ENCODE data around the gene C5orf15. TPM values are rescaled to one million over a fixed set of nuclear protein-coding genes. Genes with fewer than 3 reads are reported as not detected.
A peak's percentile ranks its signal among the peaks of the same experiment; 100 is the strongest.

The C5orf15 gene
- polyA plus RNA-seq: 73.8 TPM
- long read RNA-seq, donor 1, transcript C5orf15-201 (3 exons, 2,358 nt): major isoform, 24 of 24 reads
- long read RNA-seq, donor 1, partial matches to known transcripts: 0 of 24 reads
- long read RNA-seq, donor 1, other reads (novel, unspliced or antisense): 0 of 24 reads
- long read RNA-seq, donor 2, transcript C5orf15-201 (3 exons, 2,358 nt): major isoform, 37 of 53 reads
- long read RNA-seq, donor 2, partial matches to known transcripts: 16 of 53 reads
- long read RNA-seq, donor 2, other reads (novel, unspliced or antisense): 0 of 53 reads
- long read RNA-seq, donor 3, transcript C5orf15-201 (3 exons, 2,358 nt): major isoform, 50 of 66 reads
- long read RNA-seq, donor 3, partial matches to known transcripts: 16 of 66 reads
- long read RNA-seq, donor 3, other reads (novel, unspliced or antisense): 0 of 66 reads
- long read RNA-seq, donor 4, partial matches to known transcripts: 0 of 1 reads
- long read RNA-seq, donor 4, other reads (novel, unspliced or antisense): 0 of 1 reads
- long read RNA-seq, donor 5, transcript C5orf15-201 (3 exons, 2,358 nt): major isoform, 22 of 22 reads
- long read RNA-seq, donor 5, partial matches to known transcripts: 0 of 22 reads
- long read RNA-seq, donor 5, other reads (novel, unspliced or antisense): 0 of 22 reads
- long read RNA-seq, donor 6, transcript C5orf15-201 (3 exons, 2,358 nt): major isoform, 37 of 49 reads
- long read RNA-seq, donor 6, partial matches to known transcripts: 12 of 49 reads
- long read RNA-seq, donor 6, other reads (novel, unspliced or antisense): 0 of 49 reads
- long read RNA-seq, donor 7, transcript C5orf15-201 (3 exons, 2,358 nt): major isoform, 12 of 18 reads
- long read RNA-seq, donor 7, partial matches to known transcripts: 6 of 18 reads
- long read RNA-seq, donor 7, other reads (novel, unspliced or antisense): 0 of 18 reads
- long read RNA-seq, donor 8, transcript C5orf15-201 (3 exons, 2,358 nt): major isoform, 32 of 87 reads
- long read RNA-seq, donor 8, partial matches to known transcripts: 54 of 87 reads
- long read RNA-seq, donor 8, other reads (novel, unspliced or antisense): 0 of 87 reads
- long read RNA-seq, donor 9, transcript C5orf15-201 (3 exons, 2,358 nt): major isoform, 24 of 35 reads
- long read RNA-seq, donor 9, partial matches to known transcripts: 11 of 35 reads
- long read RNA-seq, donor 9, other reads (novel, unspliced or antisense): 0 of 35 reads
- long read RNA-seq, donor 10, transcript C5orf15-201 (3 exons, 2,358 nt): major isoform, 31 of 52 reads
- long read RNA-seq, donor 10, partial matches to known transcripts: 21 of 52 reads
- long read RNA-seq, donor 10, other reads (novel, unspliced or antisense): 0 of 52 reads
- long read RNA-seq, donor 11, transcript C5orf15-201 (3 exons, 2,358 nt): major isoform, 37 of 37 reads
- long read RNA-seq, donor 11, partial matches to known transcripts: 0 of 37 reads
- long read RNA-seq, donor 11, other reads (novel, unspliced or antisense): 0 of 37 reads

- no peaks in the 10 kb centered on the region for H3K27me3 ChIP-seq (ENCODE audit: control insufficient read depth, insufficient read depth, low read length)
- 0% methylated on average over 3 of the region's 48 CpGs for WGBS (ENCODE audit: insufficient coverage, low lambda C conversion rate)
- H3K27ac ChIP-seq (ENCODE audit: low read length): peak within 1 kb of the TSS; percentile 92
- H3K9me3 ChIP-seq (ENCODE audit: control insufficient read depth, low read depth, low read length): no peaks in the 10 kb centered on the region
- peaks cover 9% of the 10 kb centered on the region for H3K4me1 ChIP-seq (ENCODE audit: control insufficient read depth, insufficient read depth, low read length)
- DNase-seq: peak; percentile 96 to 98
- H3K36me3 ChIP-seq (ENCODE audit: control insufficient read depth, insufficient read depth, low read length): peaks cover 15% of the 10 kb centered on the region
- H3K4me3 ChIP-seq (ENCODE audit: low read length): peak within 1 kb of the TSS; percentile 79
Observed at GRCh38 chr5:133968204-133968980, at the start of gene C5orf15. Gene C5orf15 (minus strand): TSS chr5:133968625. CDS start chr5:133968584, 41 bp downstream.

GRCh38 chr5:134008266-134008749 is 39.9 kb upstream of the C5orf15 start:
- no CpG with 5 or more reads among the region's 2 CpGs for WGBS (ENCODE audit: insufficient coverage, low lambda C conversion rate)
- Histone ChIP-seq H3K27me3 (ENCODE audit: control insufficient read depth, insufficient read depth, low read length) (no peaks in the 10 kb centered on the region), H3K4me3 (ENCODE audit: low read length) (no peak overlapping the region), H3K27ac (ENCODE audit: low read length) (no peak overlapping the region), H3K9me3 (ENCODE audit: control insufficient read depth, low read depth, low read length) (no peaks in the 10 kb centered on the region), H3K4me1 (ENCODE audit: control insufficient read depth, insufficient read depth, low read length) (peaks cover 14% of the 10 kb centered on the region), H3K36me3 (ENCODE audit: control insufficient read depth, insufficient read depth, low read length) (no peaks in the 10 kb centered on the region)
- no peak for DNase-seq

- Histone ChIP-seq H3K27me3 (ENCODE audit: control insufficient read depth, insufficient read depth, low read length) (no peaks in the 10 kb centered on the region), H3K9me3 (ENCODE audit: control insufficient read depth, low read depth, low read length) (no peaks in the 10 kb centered on the region), H3K4me1 (ENCODE audit: control insufficient read depth, insufficient read depth, low read length) (peaks cover 19% of the 10 kb centered on the region), H3K36me3 (ENCODE audit: control insufficient read depth, insufficient read depth, low read length) (no peaks in the 10 kb centered on the region), H3K27ac (ENCODE audit: low read length) (no peak overlapping the region), H3K4me3 (ENCODE audit: low read length) (no peak overlapping the region)
- no CpG with 5 or more reads among the region's 14 CpGs for WGBS (ENCODE audit: insufficient coverage, low lambda C conversion rate)
- DNase-seq: no peak
Observed at GRCh38 chr5:134007581-134008265, 39.3 kb upstream of the C5orf15 start.

- DNase-seq: no peak
- H3K27ac ChIP-seq (ENCODE audit: low read length): peak overlapping the region; percentile 99
- peaks cover 34% of the 10 kb centered on the region for H3K4me1 ChIP-seq (ENCODE audit: control insufficient read depth, insufficient read depth, low read length)
- no CpG with 5 or more reads among the region's 13 CpGs for WGBS (ENCODE audit: insufficient coverage, low lambda C conversion rate)
- no peaks in the 10 kb centered on the region for H3K27me3 ChIP-seq (ENCODE audit: control insufficient read depth, insufficient read depth, low read length)
- H3K36me3 ChIP-seq (ENCODE audit: control insufficient read depth, insufficient read depth, low read length): peaks cover 8% of the 10 kb centered on the region
- peak overlapping the region; percentile 92 for H3K4me3 ChIP-seq (ENCODE audit: low read length)
- H3K9me3 ChIP-seq (ENCODE audit: control insufficient read depth, low read depth, low read length): no peaks in the 10 kb centered on the region
Observed at GRCh38 chr5:134006115-134006514, 37.7 kb upstream of the C5orf15 start.

- peak overlapping the region; percentile 99 for H3K27ac ChIP-seq (ENCODE audit: low read length)
- H3K4me1 ChIP-seq (ENCODE audit: control insufficient read depth, insufficient read depth, low read length): peaks cover 39% of the 10 kb centered on the region
- H3K4me3 ChIP-seq (ENCODE audit: low read length): peak overlapping the region; percentile 92
- no peaks in the 10 kb centered on the region for H3K27me3 ChIP-seq (ENCODE audit: control insufficient read depth, insufficient read depth, low read length)
- no CpG with 5 or more reads among the region's 40 CpGs for WGBS (ENCODE audit: insufficient coverage, low lambda C conversion rate)
- peaks cover 13% of the 10 kb centered on the region for H3K36me3 ChIP-seq (ENCODE audit: control insufficient read depth, insufficient read depth, low read length)
- H3K9me3 ChIP-seq (ENCODE audit: control insufficient read depth, low read depth, low read length): no peaks in the 10 kb centered on the region
- peak in 1 of 2 donors; percentile 73 for DNase-seq
Observed at GRCh38 chr5:134005417-134006061, 37.1 kb upstream of the C5orf15 start.

GRCh38 chr5:134004626-134005416 is 36.4 kb upstream of the C5orf15 start, which contains the start of gene VDAC1:
Gene VDAC1 (minus strand): TSS chr5:134004975. CDS start chr5:133993012, 11,963 bp downstream.
- H3K4me1 ChIP-seq (ENCODE audit: control insufficient read depth, insufficient read depth, low read length): peaks cover 47% of the 10 kb centered on the region
- peaks cover 16% of the 10 kb centered on the region for H3K36me3 ChIP-seq (ENCODE audit: control insufficient read depth, insufficient read depth, low read length)
- H3K27ac ChIP-seq (ENCODE audit: low read length): peak within 1 kb of the TSS; percentile 99
- DNase-seq: peak; percentile 76 to 93
- WGBS (ENCODE audit: insufficient coverage, low lambda C conversion rate): no CpG with 5 or more reads among the region's 96 CpGs
- peak within 1 kb of the TSS; percentile 92 for H3K4me3 ChIP-seq (ENCODE audit: low read length)
- H3K9me3 ChIP-seq (ENCODE audit: control insufficient read depth, low read depth, low read length): no peaks in the 10 kb centered on the region
- H3K27me3 ChIP-seq (ENCODE audit: control insufficient read depth, insufficient read depth, low read length): no peaks in the 10 kb centered on the region

GRCh38 chr5:134003817-134004625 is 35.6 kb upstream of the C5orf15 start:
- Histone ChIP-seq H3K27me3 (ENCODE audit: control insufficient read depth, insufficient read depth, low read length) (no peaks in the 10 kb centered on the region), H3K27ac (ENCODE audit: low read length) (peak overlapping the region; percentile 87), H3K4me1 (ENCODE audit: control insufficient read depth, insufficient read depth, low read length) (peaks cover 48% of the 10 kb centered on the region), H3K4me3 (ENCODE audit: low read length) (peak overlapping the region; percentile 92), H3K36me3 (ENCODE audit: control insufficient read depth, insufficient read depth, low read length) (peaks cover 16% of the 10 kb centered on the region), H3K9me3 (ENCODE audit: control insufficient read depth, low read depth, low read length) (no peaks in the 10 kb centered on the region)
- peak in 1 of 2 donors; percentile 74 for DNase-seq
- no CpG with 5 or more reads among the region's 90 CpGs for WGBS (ENCODE audit: insufficient coverage, low lambda C conversion rate)
